MM.1S (cell line): ENCODE measurements around the gene EPX.

Experiments used
- DNase-seq: peaks from one replicate; pipeline ENCODE4 v3.0.0-alpha.2; 2015
- H2AFZ ChIP-seq: fragments of 300-600 bp; sonication (generic); 2 replicates; pipeline ENCODE4 v1.6.0; 2016; ENCODE audit warnings: antibody characterized with exemption, low read length
- H3F3A ChIP-seq: fragments of 300-600 bp; sonication (generic); 2 replicates; pipeline ENCODE4 v1.6.1; 2016; ENCODE audit warnings: mild to moderate bottlenecking, antibody characterized with exemption, low read length, moderate library complexity, mixed read lengths; ENCODE audit not compliant: insufficient read depth
- H3K27ac ChIP-seq: fragments of 300-600 bp; sonication (generic); 2 replicates; pipeline ENCODE4 v1.5.1; 2016; ENCODE audit warnings: mild to moderate bottlenecking, low read length
- H3K27me3 ChIP-seq: fragments of 300-600 bp; sonication (generic); replicated peaks from 2 replicates; pipeline ENCODE4 v1.6.0; 2016; ENCODE audit warnings: low read length; ENCODE audit not compliant: insufficient read depth
- H3K36me3 ChIP-seq: fragments of 300-600 bp; sonication (generic); replicated peaks from 2 replicates; pipeline ENCODE4 v1.6.1; 2016; ENCODE audit warnings: mild to moderate bottlenecking, low read length, mixed read lengths; ENCODE audit not compliant: insufficient read depth
- H3K4me1 ChIP-seq: fragments of 300-600 bp; sonication (generic); 2 replicates; pipeline ENCODE4 v1.6.1; 2016; ENCODE audit warnings: low read length, mixed read lengths
- H3K4me2 ChIP-seq: fragments of 300-600 bp; sonication (generic); 2 replicates; pipeline ENCODE4 v1.6.0; 2016; ENCODE audit warnings: low read depth, low read length
- H3K4me3 ChIP-seq: fragments of 300-600 bp; sonication (generic); 2 replicates; pipeline ENCODE4 v1.5.1; 2016; ENCODE audit warnings: low read length, mixed read lengths
- H3K79me2 ChIP-seq: fragments of 300-600 bp; sonication (generic); 2 replicates; pipeline ENCODE4 v1.6.1; 2016; ENCODE audit warnings: mixed run types, low read length, mixed read lengths
- H3K9ac ChIP-seq: fragments of 300-600 bp; sonication (generic); 2 replicates; pipeline ENCODE4 v1.6.1; 2016; ENCODE audit warnings: low read length, mixed read lengths
- H3K9me2 ChIP-seq: fragments of 300-600 bp; sonication (generic); replicated peaks from 2 replicates; pipeline ENCODE4 v1.6.1; 2016; ENCODE audit warnings: mild to moderate bottlenecking, low read length, mixed read lengths; ENCODE audit not compliant: insufficient read depth
- H3K9me3 ChIP-seq: fragments of 300-600 bp; sonication (generic); replicated peaks from 2 replicates; pipeline ENCODE4 v1.6.1; 2016; ENCODE audit warnings: mild to moderate bottlenecking, low read length, mixed read lengths; ENCODE audit not compliant: insufficient read depth
- H4K20me1 ChIP-seq: fragments of 300-600 bp; sonication (generic); 2 replicates; pipeline ENCODE4 v1.6.1; 2016; ENCODE audit warnings: mild to moderate bottlenecking, low read length, moderate library complexity, mixed read lengths; ENCODE audit not compliant: insufficient read depth
- EZH2 ChIP-seq: fragments of 300-600 bp; sonication (generic); optimal IDR thresholded peaks from 2 replicates; pipeline ENCODE3; 2017; ENCODE audit warnings: low read depth, mild to moderate bottlenecking, antibody characterized with exemption, low read length, mixed read lengths
- EZH2phosphoT487 ChIP-seq: fragments of 300-600 bp; sonication (generic); IDR thresholded peaks from 2 replicates; pipeline ENCODE4 v1.6.1; 2018; ENCODE audit warnings: antibody characterized with exemption, low read length
- TF ChIP-seq, protein P1 (sequence below): fragments of 300-600 bp; sonication (generic); IDR thresholded peaks from 2 replicates; pipeline ENCODE4 v1.5.1; 2016; ENCODE audit warnings: antibody characterized with exemption, low read length, mixed read lengths

The EPX gene

DNA sequence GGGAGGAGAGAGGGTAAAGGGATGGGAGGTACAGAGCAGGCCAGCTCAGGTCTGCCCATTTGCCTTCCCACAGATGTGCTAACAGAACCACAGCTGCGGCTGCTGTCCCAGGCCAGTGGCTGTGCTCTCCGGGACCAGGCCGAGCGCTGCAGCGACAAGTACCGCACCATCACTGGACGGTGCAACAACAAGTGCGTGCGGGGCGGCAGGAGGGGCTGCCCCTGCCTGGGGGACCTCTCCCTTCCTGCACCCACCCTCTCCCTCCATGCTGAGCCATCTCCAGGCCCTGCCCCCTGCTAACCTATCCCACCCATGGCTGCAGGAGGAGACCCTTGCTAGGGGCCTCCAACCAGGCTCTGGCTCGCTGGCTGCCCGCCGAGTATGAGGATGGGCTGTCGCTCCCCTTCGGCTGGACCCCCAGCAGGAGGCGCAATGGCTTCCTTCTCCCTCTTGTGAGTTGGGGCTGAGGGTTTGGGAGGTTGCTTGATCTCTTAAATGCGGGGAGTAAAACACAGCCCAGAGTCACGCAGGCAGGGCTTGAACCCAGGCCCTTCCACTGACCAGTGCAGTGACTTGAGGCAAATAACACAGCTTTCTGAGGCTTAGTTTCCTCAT is 1.2 kb downstream of the EPX start:
- H3K4me3 ChIP-seq: no peak overlapping the region
- no peaks in the 10 kb centered on the region for H3K36me3 ChIP-seq
- H3K4me2 ChIP-seq: no peak overlapping the region
- H3K27ac ChIP-seq: no peak overlapping the region
- H4K20me1 ChIP-seq: no peaks in the 10 kb centered on the region
- 0 out of 2 replicates have a peak, but pooled peaks cover 4% of the 10 kb centered on the region for H3K4me1 ChIP-seq
- H2AFZ ChIP-seq: no peak overlapping the region
- peaks cover 59% of the 10 kb centered on the region for H3K27me3 ChIP-seq
- DNase-seq: no peak
- H3F3A ChIP-seq: no peaks in the 10 kb centered on the region
- no peaks in the 10 kb centered on the region for H3K9me3 ChIP-seq
- no peaks in the 10 kb centered on the region for H3K79me2 ChIP-seq
- no peaks in the 10 kb centered on the region for H3K9me2 ChIP-seq
- TF ChIP-seq, protein P1, sequence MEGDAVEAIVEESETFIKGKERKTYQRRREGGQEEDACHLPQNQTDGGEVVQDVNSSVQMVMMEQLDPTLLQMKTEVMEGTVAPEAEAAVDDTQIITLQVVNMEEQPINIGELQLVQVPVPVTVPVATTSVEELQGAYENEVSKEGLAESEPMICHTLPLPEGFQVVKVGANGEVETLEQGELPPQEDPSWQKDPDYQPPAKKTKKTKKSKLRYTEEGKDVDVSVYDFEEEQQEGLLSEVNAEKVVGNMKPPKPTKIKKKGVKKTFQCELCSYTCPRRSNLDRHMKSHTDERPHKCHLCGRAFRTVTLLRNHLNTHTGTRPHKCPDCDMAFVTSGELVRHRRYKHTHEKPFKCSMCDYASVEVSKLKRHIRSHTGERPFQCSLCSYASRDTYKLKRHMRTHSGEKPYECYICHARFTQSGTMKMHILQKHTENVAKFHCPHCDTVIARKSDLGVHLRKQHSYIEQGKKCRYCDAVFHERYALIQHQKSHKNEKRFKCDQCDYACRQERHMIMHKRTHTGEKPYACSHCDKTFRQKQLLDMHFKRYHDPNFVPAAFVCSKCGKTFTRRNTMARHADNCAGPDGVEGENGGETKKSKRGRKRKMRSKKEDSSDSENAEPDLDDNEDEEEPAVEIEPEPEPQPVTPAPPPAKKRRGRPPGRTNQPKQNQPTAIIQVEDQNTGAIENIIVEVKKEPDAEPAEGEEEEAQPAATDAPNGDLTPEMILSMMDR: peak; percentile 20; the same call in 1 of the 2 replicates
- no peak for TF ChIP-seq EZH2
- no peak for TF ChIP-seq EZH2phosphoT487
- H3K9ac ChIP-seq: no peak overlapping the region

DNA sequence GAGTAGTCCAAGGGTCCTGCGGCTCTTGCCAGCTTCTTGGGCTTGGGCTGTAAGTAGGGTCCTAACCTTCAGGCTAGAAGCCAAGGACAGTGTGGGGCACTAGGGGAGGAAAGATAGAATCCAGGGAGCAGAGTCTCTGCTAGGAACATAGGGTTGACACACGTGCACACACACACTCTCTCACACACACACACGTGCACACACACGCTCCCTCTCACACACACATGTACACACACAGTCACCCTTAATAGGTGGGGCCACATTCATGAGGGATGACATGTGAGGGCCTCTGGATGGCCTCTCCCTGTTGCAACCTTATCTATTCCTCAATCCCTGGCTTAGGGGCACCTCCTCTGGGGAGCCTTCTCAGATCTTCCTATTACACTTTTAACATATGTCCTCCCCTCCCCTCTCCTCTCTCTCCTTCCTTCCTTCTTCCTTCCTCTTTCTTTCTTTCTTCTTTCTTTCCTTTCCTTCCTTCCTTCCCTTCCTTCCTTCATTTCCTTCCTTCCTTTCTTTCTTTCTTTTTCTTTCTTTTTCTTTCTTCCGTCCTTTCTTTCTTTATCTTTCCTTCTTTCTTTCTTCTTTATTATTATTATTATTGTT is 3.1 kb downstream of the EPX start:
- H3K4me2 ChIP-seq: no peak overlapping the region
- no peak for DNase-seq
- no peaks in the 10 kb centered on the region for H3K9me3 ChIP-seq
- H3K27me3 ChIP-seq: peaks cover 76% of the 10 kb centered on the region
- H3K9ac ChIP-seq: no peak overlapping the region
- H4K20me1 ChIP-seq: no peaks in the 10 kb centered on the region
- no peaks in the 10 kb centered on the region for H3F3A ChIP-seq
- H3K4me3 ChIP-seq: no peak overlapping the region
- H3K9me2 ChIP-seq: no peaks in the 10 kb centered on the region
- no peaks in the 10 kb centered on the region for H3K36me3 ChIP-seq
- TF ChIP-seq EZH2 (no peak), EZH2phosphoT487 (no peak)
- TF ChIP-seq, protein P1: no peak
- no peaks in the 10 kb centered on the region for H3K79me2 ChIP-seq
- no peak overlapping the region for H2AFZ ChIP-seq
- H3K27ac ChIP-seq: no peak overlapping the region
- H3K4me1 ChIP-seq: 0 out of 2 replicates have a peak, but pooled peaks cover 4% of the 10 kb centered on the region

DNA sequence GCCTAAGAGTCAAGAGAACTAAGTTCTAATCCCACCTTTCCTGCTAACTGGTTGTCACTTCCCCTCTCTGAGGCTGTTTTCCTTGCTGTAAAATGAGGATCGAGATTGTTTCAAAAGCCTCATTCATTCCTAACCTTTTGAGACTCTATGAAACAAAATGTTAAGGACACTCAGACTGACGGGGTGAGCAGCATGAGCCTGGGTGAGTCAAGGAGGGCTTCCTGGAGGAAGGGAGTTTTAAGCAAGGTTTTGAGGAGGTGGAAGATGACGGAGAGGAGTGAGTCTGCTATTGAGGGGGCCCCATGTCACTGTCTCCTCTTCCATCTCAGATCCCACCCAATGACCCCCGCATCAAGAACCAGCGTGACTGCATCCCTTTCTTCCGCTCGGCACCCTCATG is 4.1 kb downstream of the EPX start:
- no peaks in the 10 kb centered on the region for H3F3A ChIP-seq
- H3K4me1 ChIP-seq: 0 out of 2 replicates have a peak, but pooled peaks cover 4% of the 10 kb centered on the region
- no peak overlapping the region for H3K27ac ChIP-seq
- TF ChIP-seq, protein P1: no peak
- TF ChIP-seq EZH2phosphoT487: no peak
- no peak for TF ChIP-seq EZH2
- no peaks in the 10 kb centered on the region for H3K9me3 ChIP-seq
- H3K9me2 ChIP-seq: no peaks in the 10 kb centered on the region
- no peaks in the 10 kb centered on the region for H3K36me3 ChIP-seq
- H3K9ac ChIP-seq: no peak overlapping the region
- H3K4me2 ChIP-seq: no peak overlapping the region
- H3K27me3 ChIP-seq: peaks cover 86% of the 10 kb centered on the region
- no peaks in the 10 kb centered on the region for H3K79me2 ChIP-seq
- no peak overlapping the region for H3K4me3 ChIP-seq
- H2AFZ ChIP-seq: no peak overlapping the region
- DNase-seq: no peak
- no peaks in the 10 kb centered on the region for H4K20me1 ChIP-seq
